H7 (cell line): ENCODE measurements around the gene TMEM116. TPM values are rescaled to one million over a fixed set of nuclear protein-coding genes. Genes with fewer than 3 reads are reported as not detected.

Experiments used
- DNase-seq: peaks from one replicate; pipeline ENCODE4 v3.0.0; 2012
- H3K27me3 ChIP-seq: 2 replicates; pipeline ENCODE4 v1.6.0; 2011; ENCODE audit warnings: mild to moderate bottlenecking, low read length; ENCODE audit not compliant: control insufficient read depth, insufficient read depth
- H3K36me3 ChIP-seq: replicated peaks from 2 replicates; pipeline ENCODE4 v1.5.1; 2011; ENCODE audit warnings: low read length; ENCODE audit not compliant: control insufficient read depth, insufficient read depth
- H3K4me3 ChIP-seq: 2 replicates; pipeline ENCODE4 v1.5.1; 2011; ENCODE audit warnings: low read depth, mild to moderate bottlenecking, control low read depth, low read length, moderate library complexity; ENCODE audit not compliant: insufficient read depth
- total RNA-seq: library from RNA; depleted of rRNA; stranded (reverse); fragments of >200 nt; shearing (Covaris generic); gene quantifications from 2 replicates; pipeline ENCODE4 v1.2.3, GENCODE V29; 2014; rRNA removed

Gene TMEM116
- total RNA-seq, 1 experiment from 2014 or later: 9.2 TPM

DNA sequence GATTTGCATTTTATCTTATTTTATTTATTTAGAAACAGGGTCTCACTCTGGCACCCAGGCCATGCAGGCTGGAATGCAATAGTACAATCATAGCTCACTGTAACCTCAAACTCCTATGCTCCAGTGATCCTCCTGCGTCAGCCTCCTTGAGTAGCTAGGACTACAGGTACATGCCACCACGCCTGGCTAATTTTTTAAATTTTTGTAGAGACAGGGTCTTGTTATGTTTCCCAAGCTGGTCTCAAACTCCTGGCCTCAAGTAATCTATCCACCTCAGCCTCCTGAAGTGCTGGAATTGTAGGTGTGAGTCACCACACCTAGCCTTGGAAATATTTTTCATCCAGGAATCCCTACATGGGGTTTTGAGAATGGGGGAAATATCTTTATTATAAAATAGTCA lies 86.3 kb downstream of the TMEM116 start:
- H3K4me3 ChIP-seq: no peak overlapping the region
- no peak for DNase-seq

DNA sequence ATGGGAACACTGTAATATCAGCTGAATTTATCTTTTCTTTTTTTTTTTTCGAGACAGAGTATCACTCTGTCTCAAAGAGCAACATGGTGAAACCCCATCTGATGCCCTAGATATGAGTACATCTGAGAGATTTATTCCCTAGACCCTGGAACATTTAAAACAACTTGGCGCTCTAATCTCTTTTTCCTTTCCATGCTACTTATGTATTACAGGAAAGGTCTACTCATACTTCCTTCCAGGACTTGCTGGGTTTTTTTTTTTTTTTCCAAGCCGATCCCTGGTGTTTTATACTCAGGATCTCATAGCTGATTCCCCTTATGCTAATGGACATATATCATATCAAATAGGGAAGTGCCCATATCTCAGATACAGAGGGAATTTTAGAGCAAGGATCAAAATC lies 87.8 kb downstream of the TMEM116 start:
- Histone ChIP-seq H3K36me3 (no peaks in the 10 kb centered on the region), H3K4me3 (no peak overlapping the region), H3K27me3 (no peaks in the 10 kb centered on the region)
- DNase-seq: no peak

More for the DNA sequence above, 86.3 kb downstream of the TMEM116 start:
- H3K27me3 ChIP-seq: no peaks in the 10 kb centered on the region
- H3K36me3 ChIP-seq: no peaks in the 10 kb centered on the region

DNA sequence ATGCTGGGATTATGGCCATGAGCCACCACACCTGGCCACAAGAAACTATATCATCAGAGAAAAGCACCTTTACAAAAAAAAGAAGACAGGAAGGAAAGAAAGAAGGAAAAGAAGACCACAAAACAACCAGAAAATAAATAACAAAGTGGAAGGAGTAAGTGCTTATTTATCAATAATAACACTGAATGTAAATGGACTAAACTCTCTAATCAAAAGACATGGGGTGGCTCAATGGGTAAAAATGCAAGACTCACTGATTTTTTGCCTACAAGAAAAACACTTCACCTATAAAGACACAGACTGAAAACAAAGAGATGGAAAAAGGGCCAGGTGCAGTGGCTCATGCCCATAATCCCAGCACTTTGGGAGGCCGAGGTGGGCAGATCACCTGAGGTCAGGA lies 105.2 kb downstream of the TMEM116 start:
- Histone ChIP-seq H3K36me3 (no peaks in the 10 kb centered on the region), H3K27me3 (no peaks in the 10 kb centered on the region), H3K4me3 (no peak overlapping the region)
- DNase-seq: no peak

DNA sequence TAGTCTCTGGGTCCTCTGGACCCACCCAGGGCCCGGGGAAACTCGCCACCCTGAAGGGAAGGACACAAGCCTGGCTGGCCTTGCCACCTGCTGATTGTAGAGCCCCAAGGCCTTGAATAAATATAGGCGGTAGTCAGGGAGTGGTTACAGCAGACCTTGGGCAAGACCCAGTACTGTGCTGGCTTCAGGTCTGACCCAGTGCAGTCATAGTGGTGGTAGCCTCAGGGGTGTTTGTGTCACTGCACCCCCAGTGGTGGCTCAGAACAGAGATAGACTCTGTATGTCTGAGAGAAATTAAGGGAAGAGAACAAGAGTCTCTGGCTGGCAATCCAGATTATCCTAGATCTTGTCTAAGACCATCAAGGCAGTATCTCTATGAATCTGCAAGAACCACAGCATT lies 107.5 kb downstream of the TMEM116 start:
- DNase-seq: no peak

DNA sequence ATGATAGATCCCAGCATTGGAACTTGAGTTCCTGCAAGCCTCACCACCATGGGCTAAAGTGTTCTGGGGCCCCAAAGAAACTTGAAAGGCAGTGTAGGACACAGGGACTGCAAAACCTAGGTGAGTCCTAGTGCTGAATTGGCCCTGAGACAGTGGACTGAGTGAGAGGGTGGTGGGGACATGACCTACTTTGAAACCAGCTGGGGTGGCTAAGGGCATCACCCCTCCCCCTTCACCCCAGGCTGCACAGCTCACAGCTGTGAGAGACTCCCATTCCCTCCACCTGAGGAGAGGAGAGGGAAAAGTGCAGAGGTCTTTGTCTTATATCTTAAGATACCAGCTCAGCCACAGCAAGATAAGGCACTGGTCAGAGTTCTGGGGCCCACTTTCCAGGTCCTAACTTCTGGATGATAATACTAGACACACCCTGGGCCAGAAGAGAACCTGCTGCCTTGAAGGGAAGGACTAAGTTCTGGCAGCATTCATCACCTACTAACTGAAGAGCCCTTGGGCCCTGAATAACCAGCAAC lies 108.5 kb downstream of the TMEM116 start:
- no peaks in the 10 kb centered on the region for H3K27me3 ChIP-seq
- H3K36me3 ChIP-seq: no peaks in the 10 kb centered on the region
- H3K4me3 ChIP-seq: no peak overlapping the region
- DNase-seq: no peak

More for the DNA sequence above, 107.5 kb downstream of the TMEM116 start:
- Histone ChIP-seq H3K27me3 (no peaks in the 10 kb centered on the region), H3K36me3 (no peaks in the 10 kb centered on the region), H3K4me3 (no peak overlapping the region)

DNA sequence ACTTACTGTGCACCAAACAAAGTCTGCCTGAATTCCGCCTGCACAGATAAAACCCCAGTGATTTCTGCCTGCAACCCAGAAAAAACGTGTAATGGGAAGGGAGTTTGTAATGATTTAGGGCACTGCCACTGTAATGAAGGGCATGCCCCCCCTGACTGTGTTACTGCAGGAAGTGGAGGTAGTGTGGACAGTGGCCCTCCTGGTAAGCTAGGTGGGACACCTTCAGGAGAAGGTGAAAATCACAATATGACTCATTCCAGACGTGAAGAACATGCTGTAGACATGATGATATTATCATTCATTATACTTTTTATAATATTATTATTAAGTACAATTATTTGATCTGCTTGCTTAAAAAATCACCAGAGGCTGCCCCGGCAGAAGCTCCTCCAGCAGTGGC lies 111.8 kb downstream of the TMEM116 start:
- no peaks in the 10 kb centered on the region for H3K27me3 ChIP-seq
- no peak overlapping the region for H3K4me3 ChIP-seq
- no peak for DNase-seq
- peaks cover 3% of the 10 kb centered on the region; the same call in 1 of the 2 replicates for H3K36me3 ChIP-seq

DNA sequence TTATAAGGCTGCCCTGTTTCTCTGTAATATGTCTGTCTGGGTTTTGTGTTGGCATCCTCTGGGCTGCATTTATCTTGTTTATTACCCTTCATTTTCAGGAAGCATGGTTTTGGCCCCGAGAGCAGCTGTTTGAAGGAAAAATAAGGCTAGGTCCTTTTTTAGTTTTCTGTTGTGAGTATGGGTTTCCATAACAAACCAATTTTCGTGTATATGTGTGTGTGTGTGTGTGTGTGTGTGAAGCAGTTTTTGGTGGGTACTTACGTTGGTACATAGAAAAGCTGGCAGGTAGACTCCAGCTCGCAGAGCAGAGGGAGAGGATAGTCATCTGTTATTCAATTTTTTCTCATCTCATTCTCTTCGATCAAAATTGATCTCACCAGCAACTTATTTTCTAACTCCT lies 118.4 kb downstream of the TMEM116 start:
- H3K4me3 ChIP-seq: no peak overlapping the region
- DNase-seq: no peak
- peaks cover 23% of the 10 kb centered on the region for H3K36me3 ChIP-seq
- no peaks in the 10 kb centered on the region for H3K27me3 ChIP-seq

DNA sequence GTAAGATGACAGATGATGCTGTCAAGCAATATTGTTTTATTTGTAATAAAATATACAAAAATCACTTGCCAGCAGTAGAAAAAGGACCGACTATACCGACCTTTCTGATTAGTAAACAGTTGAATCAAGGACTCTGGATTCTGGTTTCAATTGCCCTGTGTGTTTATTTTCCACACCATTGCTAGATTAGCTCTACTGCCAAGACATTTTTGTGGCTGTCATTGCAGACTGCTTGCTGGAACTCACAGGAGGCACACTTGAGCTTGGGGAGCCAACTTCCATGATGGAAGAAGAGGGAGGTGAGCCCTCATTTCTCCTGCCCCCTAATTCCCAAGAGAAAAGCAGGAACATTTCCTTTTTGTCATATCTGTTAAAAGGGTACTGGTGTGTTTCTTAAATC lies 119.7 kb downstream of the TMEM116 start:
- no peaks in the 10 kb centered on the region for H3K27me3 ChIP-seq
- peaks cover 30% of the 10 kb centered on the region for H3K36me3 ChIP-seq
- H3K4me3 ChIP-seq: no peak overlapping the region
- DNase-seq: no peak

DNA sequence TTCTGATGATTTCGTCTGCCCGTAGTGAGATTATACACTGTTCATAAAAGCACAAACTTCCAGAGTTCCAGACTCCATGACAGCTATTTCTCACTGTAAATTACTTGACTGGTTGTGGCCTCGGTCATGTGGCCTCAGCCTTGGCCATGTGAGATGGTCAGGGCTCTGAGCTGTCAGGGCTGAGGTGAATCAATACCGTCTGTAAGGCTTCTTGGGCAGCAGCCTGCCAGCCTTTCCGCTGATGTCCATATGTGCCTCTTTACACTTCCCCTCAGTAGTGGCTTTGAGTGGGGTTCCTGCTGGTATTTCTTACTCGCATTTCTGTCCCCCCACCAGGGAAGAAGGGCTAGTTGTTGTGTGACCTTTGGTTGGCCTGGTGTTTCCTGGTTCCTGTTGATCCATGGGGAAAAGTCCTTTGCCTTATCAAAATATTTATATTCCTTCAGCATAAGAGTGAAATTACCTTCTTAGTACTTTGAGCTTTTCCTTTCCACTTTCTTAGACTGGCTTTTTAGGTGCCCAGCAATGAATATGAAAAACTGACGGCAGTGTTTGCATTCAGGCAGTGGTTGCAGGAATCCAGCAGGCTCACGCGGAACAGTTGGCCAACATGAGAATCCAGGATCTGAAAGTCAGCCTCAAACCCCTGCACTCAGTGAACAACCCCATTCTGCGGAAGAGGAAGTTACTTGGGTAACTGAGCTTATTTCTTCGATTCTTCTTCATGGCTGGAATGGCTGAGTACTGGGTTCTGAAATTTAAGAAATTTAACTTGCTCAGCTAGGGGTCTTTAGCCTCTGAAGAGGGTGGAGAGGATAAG lies 124.8 kb downstream of the TMEM116 start:
- no peak overlapping the region for H3K4me3 ChIP-seq
- H3K36me3 ChIP-seq: peaks cover 57% of the 10 kb centered on the region
- H3K27me3 ChIP-seq: no peaks in the 10 kb centered on the region
- no peak for DNase-seq

DNA sequence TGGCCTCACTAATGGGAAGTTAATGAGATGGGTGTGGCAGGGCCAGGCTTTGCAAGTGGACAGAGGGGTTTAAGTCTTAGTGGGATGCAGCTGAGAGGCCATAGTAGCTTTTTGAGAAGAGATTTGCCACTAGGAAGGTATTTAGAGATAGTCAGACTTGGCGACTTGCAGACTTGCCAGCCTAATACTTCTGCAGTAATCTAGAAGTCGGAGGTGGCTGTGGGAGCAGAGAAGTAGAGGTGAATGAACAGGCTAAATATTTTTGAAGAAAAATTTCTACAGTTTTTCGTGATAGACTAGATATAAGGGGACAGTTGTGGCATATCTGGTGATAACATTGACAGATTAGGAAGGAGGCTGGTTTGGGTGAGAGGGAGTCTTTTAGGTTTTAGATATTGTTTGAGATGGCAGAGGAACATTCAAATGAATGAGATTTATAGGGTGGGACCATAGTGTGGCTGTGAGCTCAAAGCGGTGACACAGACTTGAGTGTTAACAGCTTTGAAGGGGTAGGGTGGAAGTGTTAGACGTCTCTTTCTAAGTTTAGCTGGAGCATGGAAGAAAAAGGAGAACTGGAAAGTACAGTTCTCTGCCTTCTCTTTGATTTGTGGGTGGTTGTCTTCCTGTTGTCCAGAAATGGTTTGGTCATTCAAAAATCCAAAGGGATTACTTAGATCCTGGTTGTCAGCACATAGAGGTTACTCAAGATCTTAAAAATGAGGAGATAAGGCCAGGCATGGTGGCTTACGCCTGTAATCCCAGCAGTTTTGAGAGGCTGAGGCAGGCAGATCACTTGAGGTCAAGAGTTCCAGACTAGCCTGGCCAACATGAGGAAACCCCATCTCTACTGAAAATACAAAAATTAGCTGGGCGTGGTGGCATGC lies 126.1 kb downstream of the TMEM116 start:
- Histone ChIP-seq H3K4me3 (no peak overlapping the region), H3K36me3 (peaks cover 55% of the 10 kb centered on the region), H3K27me3 (no peaks in the 10 kb centered on the region)
- DNase-seq: no peak

DNA sequence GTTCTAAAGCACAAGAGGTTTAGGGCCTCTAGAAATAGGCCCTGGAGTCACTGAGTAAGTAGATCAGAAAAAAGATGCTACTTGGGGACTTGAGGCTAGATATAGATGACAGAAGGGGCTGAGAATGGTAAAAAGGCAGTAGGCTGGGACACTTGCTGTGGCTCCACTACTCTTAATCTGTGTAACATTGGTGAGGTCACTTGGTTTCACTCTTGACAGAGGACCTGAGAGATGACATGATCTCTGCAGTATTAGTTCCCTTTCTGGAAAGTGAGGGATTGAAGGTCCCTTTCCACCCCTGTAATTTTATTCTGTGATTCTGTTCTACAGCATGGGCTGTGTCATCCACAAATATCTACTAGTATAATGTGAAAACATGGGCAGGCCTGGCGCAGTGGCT lies 131.2 kb downstream of the TMEM116 start:
- peaks cover 42% of the 10 kb centered on the region for H3K36me3 ChIP-seq
- DNase-seq: no peak
- no peaks in the 10 kb centered on the region for H3K27me3 ChIP-seq
- no peak overlapping the region for H3K4me3 ChIP-seq

Other genes starting within 250 kb of the TMEM116 start
- gene ALDH2, start 246.2 kb downstream of the TMEM116 start, total RNA-seq: 47.9 and 55.9 TPM in 2 replicates
- gene MAPKAPK5, start 170.9 kb downstream of the TMEM116 start, total RNA-seq: 102 and 130 TPM in 2 replicates
- 110 and 116 TPM in 2 replicates for gene ERP29, start 261 bp upstream of the TMEM116 start, total RNA-seq
- gene NAA25, start 95.6 kb upstream of the TMEM116 start, total RNA-seq: 23.2 and 30.3 TPM in 2 replicates
- gene TRAFD1, start 112.4 kb upstream of the TMEM116 start, total RNA-seq: 21.1 and 24.2 TPM in 2 replicates